Measurements from ENCODE around the gene IDH3B. TPM values are rescaled to one million over a fixed set of nuclear protein-coding genes. Genes with fewer than 3 reads are reported as not detected.

Gene IDH3B
- total and polyA plus RNA-seq, 9 of the 15 experiments (the other 6 are each of a cell fraction or from before 2014, with no cell fraction given), result 91.7 to 224 (median 155) TPM

DNA sequence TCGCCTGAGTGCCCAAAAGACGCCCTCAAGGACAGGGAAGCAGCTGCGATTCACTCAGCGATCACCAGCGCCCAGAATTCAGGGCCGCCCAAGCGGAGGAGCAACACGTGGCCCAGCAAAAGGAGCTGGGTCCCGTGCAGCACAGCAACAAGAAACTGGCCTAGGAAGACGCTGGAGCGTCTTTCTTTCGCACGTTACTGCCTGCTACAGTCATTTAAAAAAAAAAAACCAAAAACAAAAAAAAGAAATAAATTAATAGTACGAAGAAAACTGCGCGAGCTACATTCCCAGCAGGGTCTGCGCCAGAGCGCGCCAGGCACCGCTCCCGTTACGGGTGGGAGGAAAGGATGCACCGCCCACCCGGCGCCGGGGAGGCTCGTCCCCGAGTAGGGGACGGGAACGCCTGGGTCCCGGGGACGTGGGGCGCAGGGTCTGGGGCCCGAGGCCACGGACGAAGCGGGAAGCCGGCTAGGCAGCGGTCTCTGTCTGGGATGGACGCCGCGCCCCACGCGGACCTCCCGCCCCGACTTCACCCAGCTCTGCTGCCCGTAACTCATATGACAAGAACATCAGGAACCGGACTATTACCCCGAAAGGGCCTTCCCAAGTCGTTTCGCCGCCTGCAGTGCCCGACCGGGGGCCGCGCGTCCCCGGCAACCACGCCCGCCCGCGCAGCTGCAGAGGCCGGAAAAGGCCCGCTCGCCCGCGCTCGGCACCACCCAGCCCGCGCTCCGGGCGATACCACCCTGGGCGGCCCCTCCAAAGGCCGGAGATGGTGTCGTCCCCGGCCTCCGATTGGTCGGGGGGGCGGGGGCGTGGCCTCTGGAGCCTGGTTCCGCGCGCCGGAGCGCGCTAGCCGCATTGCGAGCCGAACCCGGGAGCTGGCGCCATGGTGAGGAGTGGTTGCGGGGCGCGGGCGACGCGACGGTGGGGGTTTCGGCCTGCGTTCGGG is 12.0 kb downstream of the IDH3B start, which contains the start of gene NOP56 (continued):
- no peak for TF ChIP-seq SMARCA4 (IDR thresholded peaks at IDR 0.05)
- TF ChIP-seq SMAD4 (CRISPR knock-in tag; conservative IDR thresholded peaks at IDR 0.05), result no peak
- no peak for TF ChIP-seq STAT5A (IDR thresholded peaks at IDR 0.05; ENCODE audit: borderline replicate concordance, low read length)
- peak in 1 of 2 experiments; percentile 65; a peak in 1 of 4 replicates for TF ChIP-seq HDAC1 (IDR thresholded peaks at IDR 0.05)
- TF ChIP-seq HNRNPUL1 (IDR thresholded peaks at IDR 0.05; ENCODE audit: low read length), result no peak
- no peak for TF ChIP-seq CBFB (CRISPR knock-in tag; IDR thresholded peaks at IDR 0.05)
- peak; percentile 99 for TF ChIP-seq POLR2G (IDR thresholded peaks at IDR 0.05; ENCODE audit: low read depth, low read length)
- no peak for TF ChIP-seq CEBPB (tag; IDR thresholded peaks at IDR 0.05)
- no peak for TF ChIP-seq MCM7 (IDR thresholded peaks at IDR 0.05)
- TF ChIP-seq TAF7 (tag; IDR thresholded peaks at IDR 0.05), result no peak
- TF ChIP-seq NONO (IDR thresholded peaks at IDR 0.05; ENCODE audit: low read depth in 2 of 2, low read length in 1 of 2), result peak; percentile 98
- no peak for TF ChIP-seq ZNF592 (IDR thresholded peaks at IDR 0.05)
- no peak for TF ChIP-seq FOXP1 (CRISPR knock-in tag; IDR thresholded peaks at IDR 0.05)
- TF ChIP-seq POLR2H (tag; IDR thresholded peaks at IDR 0.05; ENCODE audit: low read depth), result peak; percentile 85
- TF ChIP-seq SNRNP70 (optimal IDR thresholded peaks at IDR 0.05; ENCODE audit: low read depth, low read length), result no peak
- TF ChIP-seq TFE3 (CRISPR knock-in tag; IDR thresholded peaks at IDR 0.05), result no peak
- no peak for TF ChIP-seq NR0B1 (IDR thresholded peaks at IDR 0.05; ENCODE audit: partially characterized antibody)
- TF ChIP-seq ZNF311 (CRISPR knock-in tag; IDR thresholded peaks at IDR 0.05), result no peak
- TF ChIP-seq BDP1 (IDR thresholded peaks at IDR 0.05; ENCODE audit: insufficient read depth, insufficient read length), result no peak
- TF ChIP-seq HOXB6 (CRISPR knock-in tag; IDR thresholded peaks at IDR 0.05; ENCODE audit: borderline replicate concordance), result no peak
- no peak for TF ChIP-seq TCF7 (IDR thresholded peaks at IDR 0.05; ENCODE audit: borderline replicate concordance)
- no peak for TF ChIP-seq GATAD2A (IDR thresholded peaks at IDR 0.05)
- no peak for TF ChIP-seq PML (IDR thresholded peaks at IDR 0.05; ENCODE audit: low read length)

Data from K562 (cell line).